Neuronal stem cell (in vitro differentiated cells): ENCODE data around the gene CSMD2.
A peak's percentile ranks its signal among the peaks of the same experiment; 100 is the strongest.

ENCODE experiments used
- DNase-seq: peaks from one replicate; pipeline ENCODE4 v3.0.0-alpha.2; 2013; ENCODE audit warnings: low spot score
- H2AFZ ChIP-seq: one replicate; pipeline ENCODE4 v1.6.1; 2013; ENCODE audit warnings: mild to moderate bottlenecking, low read length, inconsistent platforms
- H2AK5ac ChIP-seq: 2 replicates; pipeline ENCODE4 v1.6.1; 2013; ENCODE audit warnings: low read depth, mild to moderate bottlenecking, inconsistent platforms, low read length, moderate library complexity, mixed read lengths
- H2BK120ac ChIP-seq: 2 replicates; pipeline ENCODE4 v1.6.1; 2013; ENCODE audit warnings: low read depth, mild to moderate bottlenecking, inconsistent platforms, low read length, moderate library complexity, mixed read lengths
- H2BK12ac ChIP-seq: one replicate; pipeline ENCODE4 v1.6.1; 2013; ENCODE audit warnings: low read length, inconsistent platforms
- H2BK15ac ChIP-seq: 2 replicates; pipeline ENCODE4 v1.6.1; 2013; ENCODE audit warnings: mild to moderate bottlenecking, low read length, inconsistent platforms, mixed read lengths
- H2BK5ac ChIP-seq: one replicate; pipeline ENCODE4 v1.6.1; 2013; ENCODE audit warnings: inconsistent platforms, mild to moderate bottlenecking, low read length, moderate library complexity
- H3K14ac ChIP-seq: one replicate; pipeline ENCODE4 v1.6.1; 2013; ENCODE audit warnings: low read length, inconsistent platforms
- H3K18ac ChIP-seq: 2 replicates; pipeline ENCODE4 v1.6.1; 2013; ENCODE audit warnings: low read length, inconsistent platforms
- H3K23ac ChIP-seq: 2 replicates; pipeline ENCODE4 v1.6.1; 2013; ENCODE audit warnings: low read depth, mild to moderate bottlenecking, mixed read lengths, low read length, inconsistent platforms; ENCODE audit not compliant: poor library complexity
- H3K27ac ChIP-seq: replicated peaks from 3 replicates; pipeline ENCODE4 v1.5.1; 2013; ENCODE audit warnings: low read length, inconsistent platforms
- H3K27me3 ChIP-seq, 3 experiments: 2 replicates each; pipeline ENCODE4 v1.6.1; 2013; ENCODE audit warnings: low read length in 3 of 3, mild to moderate bottlenecking in 2 of 3, inconsistent platforms in 1 of 3, low read depth in 1 of 3, mixed read lengths in 1 of 3, moderate library complexity in 1 of 3; ENCODE audit not compliant: control insufficient read depth in 3 of 3, insufficient read depth in 3 of 3
- H3K36me3 ChIP-seq, 2 donors: replicated peaks in 1 of 2; 2 replicates each; pipeline ENCODE4 v1.6.1; 2013; ENCODE audit warnings: low read length in 2 of 2; ENCODE audit not compliant: control insufficient read depth in 2 of 2, insufficient read depth in 2 of 2
- H3K4ac ChIP-seq: 2 replicates; pipeline ENCODE4 v1.6.1; 2013; ENCODE audit warnings: inconsistent platforms, mild to moderate bottlenecking, low read length, moderate library complexity
- H3K4me1 ChIP-seq, 2 donors: 1 replicate in 1 of 2; 2 replicates in 1 of 2; pipeline ENCODE4 v1.6.1; 2013; ENCODE audit warnings: low read length in 2 of 2, low read depth in 1 of 2; ENCODE audit not compliant: control insufficient read depth in 2 of 2, insufficient read depth in 1 of 2
- H3K4me2 ChIP-seq: one replicate; pipeline ENCODE4 v1.6.1; 2013; ENCODE audit warnings: mild to moderate bottlenecking, low read length, inconsistent platforms; ENCODE audit not compliant: insufficient read depth, poor library complexity, severe bottlenecking
- H3K4me3 ChIP-seq, 2 donors: 2 replicates each; pipeline ENCODE4 v1.5.1; 2013; ENCODE audit warnings: low read length in 2 of 2, mild to moderate bottlenecking in 2 of 2, inconsistent platforms in 1 of 2, moderate library complexity in 1 of 2
- H3K79me1 ChIP-seq: one replicate; pipeline ENCODE4 v1.6.1; 2013; ENCODE audit warnings: low read depth, mild to moderate bottlenecking, inconsistent platforms, low read length, moderate library complexity
- H3K9ac ChIP-seq: one replicate; pipeline ENCODE4 v1.6.1; 2013; ENCODE audit warnings: mild to moderate bottlenecking, low read depth, low read length, inconsistent platforms; ENCODE audit not compliant: poor library complexity
- H3K9me3 ChIP-seq, 2 donors: replicated peaks in 1 of 2; 2 replicates each; pipeline versions ENCODE3 to v1.6.1; 2013; ENCODE audit warnings: low read length in 2 of 2, mild to moderate bottlenecking in 2 of 2, inconsistent platforms in 1 of 2, low read depth in 1 of 2, mixed read lengths in 1 of 2, moderate library complexity in 1 of 2; ENCODE audit not compliant: control insufficient read depth in 2 of 2, insufficient read depth in 1 of 2
- H4K8ac ChIP-seq: one replicate; pipeline ENCODE4 v1.6.1; 2013; ENCODE audit warnings: low read depth, mild to moderate bottlenecking, inconsistent platforms, low read length, moderate library complexity
- H4K91ac ChIP-seq: one replicate; pipeline ENCODE4 v1.6.1; 2013; ENCODE audit warnings: low read length, low read depth, mild to moderate bottlenecking, inconsistent platforms; ENCODE audit not compliant: poor library complexity
- WGBS, 2 donors: extraction: QIAGEN DNeasy Blood & Tissue Kit; methylation state at CpG; one replicate each; pipeline ENCODE4 v1.1.7; 2013; ENCODE audit warnings: missing lambda C conversion rate in 2 of 2, mixed read lengths in 1 of 2; ENCODE audit not compliant: insufficient read length in 2 of 2, insufficient replicate concordance in 1 of 2; ENCODE audit errors: extremely low coverage in 2 of 2; 5-methylcytosine and 5-hydroxymethylcytosine counted together

Gene CSMD2

GRCh38 chr1:33618636-33619035 is 546.4 kb downstream of the CSMD2 start:
- no peaks in the 10 kb centered on the region for H3K9me3 ChIP-seq
- DNase-seq, result no peak

GRCh38 chr1:33617451-33617850 is 547.6 kb downstream of the CSMD2 start:
- DNase-seq, result no peak
- Histone ChIP-seq H2BK12ac (no peak overlapping the region), H3K27ac (no peak overlapping the region), H3K36me3 (no peaks in the 10 kb centered on the region), H3K4me1 (no peaks in the 10 kb centered on the region), H3K9me3 (no peaks in the 10 kb centered on the region), H3K4me2 (no peak overlapping the region), H3K27me3 (peaks cover 0 to 20% (median 0%) of the 10 kb centered on the region in 3 experiments), H3K4ac (no peak overlapping the region), H2BK15ac (no peak overlapping the region), H2BK5ac (no peak overlapping the region), H3K14ac (peak overlapping the region; percentile 56), H4K8ac (no peak overlapping the region), H2AFZ (no peak overlapping the region), H3K79me1 (no peaks in the 10 kb centered on the region), H3K23ac (peak overlapping the region; percentile 36), H3K4me3 (no peak overlapping the region), H2BK120ac (no peak overlapping the region), H4K91ac (no peak overlapping the region), H3K18ac (no peak overlapping the region), H2AK5ac (no peak overlapping the region), H3K9ac (no peak overlapping the region)
- no CpG with 5 or more reads among the region's 9 CpGs for WGBS, 2 donors

More at GRCh38 chr1:33618636-33619035, 546.4 kb downstream of the CSMD2 start:
- Histone ChIP-seq H3K27me3 (peaks cover 0 to 20% (median 0%) of the 10 kb centered on the region in 3 experiments), H2BK120ac (no peak overlapping the region), H3K18ac (peak overlapping the region; percentile 2), H3K14ac (no peak overlapping the region), H3K4me1 (no peaks in the 10 kb centered on the region), H2BK15ac (no peak overlapping the region), H3K23ac (no peak overlapping the region), H4K91ac (no peak overlapping the region), H3K79me1 (no peaks in the 10 kb centered on the region), H2BK5ac (no peak overlapping the region), H3K4me2 (no peak overlapping the region), H3K27ac (no peak overlapping the region), H2BK12ac (no peak overlapping the region), H2AK5ac (no peak overlapping the region), H3K9ac (no peak overlapping the region), H4K8ac (no peak overlapping the region), H2AFZ (no peak overlapping the region), H3K4ac (no peak overlapping the region), H3K36me3 (no peaks in the 10 kb centered on the region), H3K4me3 (no peak overlapping the region)
- WGBS, 2 donors, result no CpG with 5 or more reads among the region's 1 CpG

- Histone ChIP-seq H3K27ac (no peak overlapping the region), H3K18ac (no peak overlapping the region), H2BK15ac (no peak overlapping the region), H3K23ac (no peak overlapping the region), H4K91ac (no peak overlapping the region), H3K9ac (no peak overlapping the region), H3K27me3 (peaks cover 0 to 20% (median 0%) of the 10 kb centered on the region in 3 experiments), H3K4me3 (no peak overlapping the region), H3K36me3 (no peaks in the 10 kb centered on the region), H3K79me1 (no peaks in the 10 kb centered on the region), H2BK120ac (no peak overlapping the region), H2BK12ac (no peak overlapping the region), H3K14ac (no peak overlapping the region), H2AFZ (no peak overlapping the region), H4K8ac (no peak overlapping the region), H3K9me3 (no peaks in the 10 kb centered on the region), H3K4ac (no peak overlapping the region), H3K4me2 (no peak overlapping the region), H2BK5ac (no peak overlapping the region), H3K4me1 (no peaks in the 10 kb centered on the region), H2AK5ac (no peak overlapping the region)
- no CpG with 5 or more reads among the region's 6 CpGs for WGBS, 2 donors
- no peak for DNase-seq
These were observed 548.2 kb downstream of the CSMD2 start for GRCh38 chr1:33616780-33617179.

- WGBS, 2 donors, result no CpG with 5 or more reads among the region's 7 CpGs
These were observed 549.5 kb downstream of the CSMD2 start for GRCh38 chr1:33615546-33615945.

More at GRCh38 chr1:33615546-33615945, 549.5 kb downstream of the CSMD2 start:
- H4K91ac ChIP-seq, result no peak overlapping the region
- no peak overlapping the region for H2AFZ ChIP-seq
- H3K23ac ChIP-seq, result no peak overlapping the region
- peaks cover 0 to 18% (median 0%) of the 10 kb centered on the region in 3 experiments for H3K27me3 ChIP-seq
- no peak overlapping the region for H3K9ac ChIP-seq
- H2BK15ac ChIP-seq, result no peak overlapping the region
- H3K4me3 ChIP-seq, result no peak overlapping the region
- no peak overlapping the region for H3K18ac ChIP-seq
- H3K14ac ChIP-seq, result no peak overlapping the region
- H3K9me3 ChIP-seq, result no peaks in the 10 kb centered on the region
- no peak overlapping the region for H3K4ac ChIP-seq
- H3K27ac ChIP-seq, result no peak overlapping the region
- H2BK5ac ChIP-seq, result no peak overlapping the region
- no peaks in the 10 kb centered on the region for H3K4me1 ChIP-seq
- no peak overlapping the region for H3K4me2 ChIP-seq
- H2BK12ac ChIP-seq, result no peak overlapping the region
- no peak overlapping the region for H2AK5ac ChIP-seq
- no peak overlapping the region for H2BK120ac ChIP-seq
- H3K36me3 ChIP-seq, result no peaks in the 10 kb centered on the region
- H3K79me1 ChIP-seq, result no peaks in the 10 kb centered on the region
- no peak for DNase-seq
- H4K8ac ChIP-seq, result no peak overlapping the region
